B cell (primary cell): Measurements from ENCODE around the gene PDZRN4. TPM values are rescaled to one million over a fixed set of nuclear protein-coding genes. Genes with fewer than 3 reads are reported as not detected.

Source experiments
- ATAC-seq: fragments of 200-7000 bp; cut with Tn5 transposase; one replicate; pipeline ENCODE4 v1.10.0; 2021; ENCODE audit warnings: low read depth, mild to moderate bottlenecking, moderate number of reproducible peaks, moderate library complexity
- CTCF ChIA-PET: fragments of 350-600 bp; sonication (Branson Sonifier 250); formaldehyde crosslinking; loops from one replicate; lab custom pipeline; 2021; ENCODE audit warnings: antibody characterized with exemption, inconsistent platforms; lab: Charles Lee
- POLR2A ChIA-PET: fragments of 350-600 bp; sonication (Branson Sonifier 250); formaldehyde crosslinking; loops from one replicate; lab custom pipeline; 2021; ENCODE audit warnings: antibody characterized with exemption; lab: Charles Lee
- DNase-seq: peaks from one replicate; pipeline ENCODE4 v3.0.0; 2013
- H2AFZ ChIP-seq: 2 replicates; pipeline ENCODE4 v1.6.1; 2012; ENCODE audit warnings: mild to moderate bottlenecking, low read depth, low read length; ENCODE audit not compliant: insufficient read depth, poor library complexity, severe bottlenecking
- H3K27ac ChIP-seq, 2 donors: 1 replicate in 1 of 2; 2 replicates in 1 of 2; pipeline ENCODE4 v1.5.1; 2012 to 2013; ENCODE audit warnings: low read length in 2 of 2, mild to moderate bottlenecking in 2 of 2, moderate library complexity in 1 of 2
- H3K27me3 ChIP-seq, 4 experiments: fragments of 200-600 bp in 1 of 4; sonication (generic) in 1 of 4; replicated peaks in 1 of 4; 1 replicate in 2 of 4; 2 replicates in 2 of 4; pipeline versions ENCODE4 v1.6.1 to v1.7.0; 2013 to 2016; ENCODE audit warnings: low read length in 3 of 4, mild to moderate bottlenecking in 2 of 4, mixed read lengths in 1 of 4, moderate library complexity in 1 of 4; ENCODE audit not compliant: insufficient read depth in 4 of 4, control insufficient read depth in 3 of 4; ENCODE audit errors: control extremely low read depth in 1 of 4
- H3K36me3 ChIP-seq, 2 experiments: replicated peaks in 1 of 2; 1 replicate in 1 of 2; 2 replicates in 1 of 2; pipeline versions ENCODE4 v1.6.1 to v1.7.1; 2013; ENCODE audit warnings: low read length in 1 of 2; ENCODE audit not compliant: insufficient read depth in 2 of 2, control insufficient read depth in 1 of 2; ENCODE audit errors: control extremely low read depth in 1 of 2, extremely low read depth in 1 of 2
- H3K4me1 ChIP-seq, 2 donors: fragments of 200-600 bp in 1 of 2; sonication (generic) in 1 of 2; 1 replicate in 1 of 2; 2 replicates in 1 of 2; pipeline versions ENCODE4 v1.5.1 to v1.6.1; 2013 to 2017; ENCODE audit warnings: low read length in 2 of 2; ENCODE audit not compliant: control insufficient read depth in 2 of 2, insufficient read depth in 2 of 2
- H3K4me2 ChIP-seq: replicated peaks from 2 replicates; pipeline ENCODE3; 2012; ENCODE audit warnings: mild to moderate bottlenecking, low read depth, low read length; ENCODE audit not compliant: poor library complexity, severe bottlenecking
- H3K4me3 ChIP-seq, 5 experiments: fragments of 200-600 bp in 1 of 5; sonication (generic) in 1 of 5; 1 replicate in 3 of 5; 2 replicates in 2 of 5; pipeline versions ENCODE4 v1.5.1 to v1.7.0; 2011 to 2016; ENCODE audit warnings: low read length in 4 of 5, mild to moderate bottlenecking in 4 of 5, low read depth in 2 of 5, control low read depth in 1 of 5, moderate library complexity in 1 of 5; ENCODE audit not compliant: insufficient read depth in 1 of 5; ENCODE audit errors: control extremely low read depth in 1 of 5, extremely low read depth in 1 of 5
- H3K79me2 ChIP-seq: fragments of 200-600 bp; sonication (generic); one replicate; pipeline ENCODE4 v1.6.0; 2016; ENCODE audit warnings: low read length; ENCODE audit not compliant: control insufficient read depth, insufficient read depth
- H3K9ac ChIP-seq: fragments of 200-600 bp; sonication (generic); 2 replicates; pipeline ENCODE4 v1.6.1; 2017; ENCODE audit warnings: mild to moderate bottlenecking, low read length, moderate library complexity
- H3K9me3 ChIP-seq, 3 donors: one replicate each; pipeline versions ENCODE4 v1.6.1 to v1.7.1; 2013; ENCODE audit warnings: low read length in 2 of 3; ENCODE audit not compliant: control insufficient read depth in 2 of 3, insufficient read depth in 1 of 3; ENCODE audit errors: control extremely low read depth in 1 of 3
- H4K20me1 ChIP-seq: 2 replicates; pipeline ENCODE4 v1.6.0; 2012; ENCODE audit warnings: mild to moderate bottlenecking, low read length; ENCODE audit not compliant: insufficient read depth, control insufficient read depth, poor library complexity, severe bottlenecking
- H3K27ac Mint-ChIP-seq: one replicate; pipeline ENCODE4 v1.8.0; 2021; ENCODE audit warnings: mixed read lengths
- H3K27me3 Mint-ChIP-seq: one replicate; pipeline ENCODE4 v1.8.0; 2021; ENCODE audit warnings: mixed read lengths
- H3K4me1 Mint-ChIP-seq: one replicate; pipeline ENCODE4 v1.8.0; 2021; ENCODE audit warnings: mixed read lengths
- H3K4me3 Mint-ChIP-seq: one replicate; pipeline ENCODE4 v1.8.0; 2021; ENCODE audit warnings: mixed read lengths
- H3K9me3 Mint-ChIP-seq: one replicate; pipeline ENCODE4 v1.8.0; 2022; ENCODE audit warnings: mixed read lengths; ENCODE audit not compliant: insufficient read depth
- EZH2 ChIP-seq: IDR thresholded peaks from 2 replicates; pipeline ENCODE4 v1.6.1; 2012; ENCODE audit warnings: borderline replicate concordance, low read depth, mild to moderate bottlenecking, moderate library complexity, low read length; ENCODE audit not compliant: insufficient read depth, poor library complexity, severe bottlenecking
- WGBS: methylation state at CpG from one replicate; pipeline ENCODE4 v1.1.5; 2013; ENCODE audit warnings: missing lambda C conversion rate; ENCODE audit not compliant: insufficient coverage; 5-methylcytosine and 5-hydroxymethylcytosine counted together
- intact Hi-C: fragments of 100-400 bp; cut with micrococcal nuclease; formaldehyde crosslinking; loops from one replicate; pipeline ENCODE4 v1.10.0; 2022
- polyA plus RNA-seq: library from polyadenylated mRNA; depleted of rRNA; stranded (reverse); fragments of >200 nt; gene quantifications from 2 replicates; pipeline ENCODE4 v1.2.3, GENCODE V29; 2012
- total RNA-seq, 2 donors: library from RNA; stranded (reverse); fragments of 120-200 nt in 1 of 2; gene quantifications; 1 replicate in 1 of 2; 2 replicates in 1 of 2; pipeline versions ENCODE4 v1.2.3 to v1.2.4, GENCODE V29; 2013 to 2022
- TF ChIP-seq, protein P1 (sequence below): fragments of 200-600 bp; IDR thresholded peaks from one replicate; pipeline ENCODE4 v1.8.0; 2022; ENCODE audit warnings: antibody characterized with exemption, mild to moderate bottlenecking

The PDZRN4 gene
- total and polyA plus RNA-seq, 2 donors (not counting 1 experiment from before 2014, with no cell fraction given): not detected

DNA sequence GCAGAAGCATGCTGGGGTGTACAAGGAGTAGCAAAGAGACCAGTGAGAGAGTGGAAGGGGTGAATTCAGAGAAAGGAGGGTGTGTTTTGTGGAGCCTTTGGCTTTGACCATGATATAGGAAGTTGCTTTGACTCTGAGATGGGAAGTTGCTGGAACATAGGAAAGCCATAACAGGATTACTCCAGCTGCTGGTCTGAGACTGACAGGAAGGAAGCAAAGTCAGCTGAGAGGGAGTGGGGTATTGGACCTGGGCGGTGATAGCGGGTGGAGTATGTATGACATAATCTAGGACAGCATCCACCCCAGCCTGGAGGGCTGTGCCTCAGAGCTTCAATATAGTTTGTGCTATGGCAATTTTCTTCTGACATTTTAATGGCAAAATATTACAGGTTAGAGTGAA lies 324.4 kb downstream of the PDZRN4 start:
- no peak for ATAC-seq
- Histone ChIP-seq H3K4me2 (no peak overlapping the region), H3K4me3 (no peak overlapping the region), H2AFZ (no peak overlapping the region), H3K9ac (no peak overlapping the region), H3K27ac (no peak overlapping the region), H3K27me3 (no peaks in the 10 kb centered on the region), H3K4me1 (peaks cover 0 to 6% of the 10 kb centered on the region in 2 donors), H4K20me1 (no peaks in the 10 kb centered on the region), H3K36me3 (no peaks in the 10 kb centered on the region), H3K79me2 (no peaks in the 10 kb centered on the region), H3K9me3 (no peaks in the 10 kb centered on the region)
- WGBS: 100% methylated on average over 2 of the region's 2 CpGs
- intact Hi-C loops: no loop called here
- DNase-seq: no peak
- Mint-ChIP-seq H3K27ac (no peak overlapping the region), H3K4me3 (no peak overlapping the region), H3K4me1 (peaks cover 8% of the 10 kb centered on the region), H3K27me3 (no peaks in the 10 kb centered on the region), H3K9me3 (no peaks in the 10 kb centered on the region)
- ChIA-PET CTCF (no interaction called here), POLR2A (no interaction called here)
- TF ChIP-seq, protein P1, sequence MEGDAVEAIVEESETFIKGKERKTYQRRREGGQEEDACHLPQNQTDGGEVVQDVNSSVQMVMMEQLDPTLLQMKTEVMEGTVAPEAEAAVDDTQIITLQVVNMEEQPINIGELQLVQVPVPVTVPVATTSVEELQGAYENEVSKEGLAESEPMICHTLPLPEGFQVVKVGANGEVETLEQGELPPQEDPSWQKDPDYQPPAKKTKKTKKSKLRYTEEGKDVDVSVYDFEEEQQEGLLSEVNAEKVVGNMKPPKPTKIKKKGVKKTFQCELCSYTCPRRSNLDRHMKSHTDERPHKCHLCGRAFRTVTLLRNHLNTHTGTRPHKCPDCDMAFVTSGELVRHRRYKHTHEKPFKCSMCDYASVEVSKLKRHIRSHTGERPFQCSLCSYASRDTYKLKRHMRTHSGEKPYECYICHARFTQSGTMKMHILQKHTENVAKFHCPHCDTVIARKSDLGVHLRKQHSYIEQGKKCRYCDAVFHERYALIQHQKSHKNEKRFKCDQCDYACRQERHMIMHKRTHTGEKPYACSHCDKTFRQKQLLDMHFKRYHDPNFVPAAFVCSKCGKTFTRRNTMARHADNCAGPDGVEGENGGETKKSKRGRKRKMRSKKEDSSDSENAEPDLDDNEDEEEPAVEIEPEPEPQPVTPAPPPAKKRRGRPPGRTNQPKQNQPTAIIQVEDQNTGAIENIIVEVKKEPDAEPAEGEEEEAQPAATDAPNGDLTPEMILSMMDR: no peak
- TF ChIP-seq EZH2: no peak

GRCh38 chr12:41514021-41514777 lies 326.1 kb downstream of the PDZRN4 start:
- peaks cover 8% of the 10 kb centered on the region for H3K4me1 Mint-ChIP-seq
- CTCF ChIA-PET: no interaction called here
- intact Hi-C loops: no loop called here

More at GRCh38 chr12:41514021-41514777, 326.1 kb downstream of the PDZRN4 start:
- Histone ChIP-seq H3K79me2 (no peaks in the 10 kb centered on the region), H3K4me2 (no peak overlapping the region), H4K20me1 (no peaks in the 10 kb centered on the region), H3K9me3 (no peaks in the 10 kb centered on the region), H3K9ac (no peak overlapping the region), H3K4me3 (no peak overlapping the region), H3K36me3 (no peaks in the 10 kb centered on the region), H3K4me1 (peaks cover 0 to 6% of the 10 kb centered on the region in 2 donors), H2AFZ (no peak overlapping the region), H3K27me3 (no peaks in the 10 kb centered on the region), H3K27ac (no peak overlapping the region)
- DNase-seq: no peak
- 83% methylated on average over 1 of the region's 4 CpGs for WGBS
- H3K4me3 Mint-ChIP-seq: no peak overlapping the region
- POLR2A ChIA-PET: no interaction called here
- no peak for TF ChIP-seq EZH2
- TF ChIP-seq, protein P1: no peak
- H3K27me3 Mint-ChIP-seq: no peaks in the 10 kb centered on the region
- no peak overlapping the region for H3K27ac Mint-ChIP-seq
- no peaks in the 10 kb centered on the region for H3K9me3 Mint-ChIP-seq
- ATAC-seq: no peak
